Esophagus muscularis mucosa (tissue), 4 donors: ENCODE data around the gene FAAH. TPM values are rescaled to one million over a fixed set of nuclear protein-coding genes. Genes with fewer than 3 reads are reported as not detected.

Experiments used
- DNase-seq: peaks from one replicate; pipeline ENCODE4 v3.0.0-alpha.2; 2017; ENCODE audit errors: extremely low spot score
- H3K27ac ChIP-seq, 4 donors: fragments of 200-600 bp; sonication (generic); replicated peaks in 1 of 4; 1 replicate in 3 of 4; 2 replicates in 1 of 4; pipeline ENCODE4 v1.5.1; 2016 to 2019; ENCODE audit warnings: mild to moderate bottlenecking in 1 of 4
- H3K27me3 ChIP-seq, 4 donors: fragments of 200-600 bp; sonication (generic); one replicate each; pipeline versions ENCODE4 v1.5.1 to v1.6.0; 2016 to 2019
- H3K36me3 ChIP-seq, 4 donors: fragments of 200-600 bp; sonication (generic); one replicate each; pipeline ENCODE4 v1.5.1; 2016 to 2019
- H3K4me1 ChIP-seq, 4 donors: fragments of 200-600 bp; sonication (generic); one replicate each; pipeline ENCODE4 v1.5.1; 2016 to 2019
- H3K4me3 ChIP-seq, 4 donors: fragments of 200-600 bp; sonication (generic); 1 replicate in 2 of 4; 2 replicates in 2 of 4; pipeline ENCODE4 v1.5.1; 2016 to 2019; ENCODE audit warnings: mild to moderate bottlenecking in 4 of 4, moderate library complexity in 1 of 4
- H3K9me3 ChIP-seq, 4 donors: fragments of 200-600 bp; sonication (generic); 1 replicate in 3 of 4; 2 replicates in 1 of 4; pipeline ENCODE4 v1.5.1; 2016 to 2019
- CTCF ChIP-seq, 3 experiments: fragments of 200-600 bp in 2 of 3; fragments of 450-650 bp in 1 of 3; sonication (generic) in 2 of 3; IDR thresholded peaks; one replicate each; pipeline ENCODE4 v1.5.1; 2017 to 2019; ENCODE audit warnings: antibody characterized with exemption in 3 of 3, mild to moderate bottlenecking in 2 of 3, moderate library complexity in 1 of 3
- EP300 ChIP-seq: sonication (generic); formaldehyde crosslinking; IDR thresholded peaks from one replicate; pipeline ENCODE4 v1.6.1; 2017; ENCODE audit warnings: antibody characterized with exemption
- POLR2A ChIP-seq: fragments of 450-650 bp; IDR thresholded peaks from one replicate; pipeline ENCODE4 v1.6.1; 2017; ENCODE audit warnings: antibody characterized with exemption, moderate library complexity, mild to moderate bottlenecking, low read depth
- POLR2AphosphoS5 ChIP-seq, 2 donors: sonication (generic); formaldehyde crosslinking; IDR thresholded peaks; one replicate each; pipeline ENCODE4 v1.6.1; 2017; ENCODE audit warnings: antibody characterized with exemption in 2 of 2
- WGBS: methylation state at CpG from one replicate; pipeline ENCODE4 v1.1.5; 2018; 5-methylcytosine and 5-hydroxymethylcytosine counted together
- intact Hi-C: fragments of 100-400 bp; cut with DNase I; formaldehyde crosslinking; loops from one replicate; pipeline ENCODE4 v1.15.1; 2023
- total RNA-seq, 4 donors: library from RNA; depleted of rRNA; stranded (reverse); fragments of >200 nt; gene quantifications; one replicate each; pipeline versions ENCODE4 v1.1.0 to v1.2.1, GENCODE V29; 2016

Gene FAAH
- total RNA-seq, 4 donors from 2014 or later = 3.7 to 10.6 (median 8.4) TPM

- no peak for DNase-seq
- Histone ChIP-seq H3K36me3 (peaks cover 0 to 7% (median 3%) of the 10 kb centered on the region in 4 donors), H3K4me1 (peaks cover 17 to 32% (median 28%) of the 10 kb centered on the region in 4 donors), H3K27ac (no peak overlapping the region), H3K9me3 (no peaks in the 10 kb centered on the region), H3K4me3 (no peak overlapping the region), H3K27me3 (no peaks in the 10 kb centered on the region)
- intact Hi-C loops = no loop called here
- no peak for TF ChIP-seq EP300
- no peak for TF ChIP-seq CTCF (IDR thresholded peaks at IDR 0.05)
- no peak for TF ChIP-seq POLR2A
- no peak for TF ChIP-seq POLR2AphosphoS5 (IDR thresholded peaks at IDR 0.05)
- 97% methylated on average over 5 of the region's 5 CpGs for WGBS
Measured at GRCh38 chr1:46403916-46404315, 9.8 kb downstream of the FAAH start.

- DNase-seq = no peak
- 94% methylated on average over 6 of the region's 7 CpGs for WGBS
- Histone ChIP-seq H3K27me3 (no peaks in the 10 kb centered on the region), H3K4me3 (no peak overlapping the region), H3K9me3 (no peaks in the 10 kb centered on the region), H3K4me1 (peaks cover 17 to 32% (median 28%) of the 10 kb centered on the region in 4 donors), H3K36me3 (peaks cover 0 to 12% (median 4%) of the 10 kb centered on the region in 4 donors), H3K27ac (no peak overlapping the region)
- no peak for TF ChIP-seq POLR2AphosphoS5 (IDR thresholded peaks at IDR 0.05)
- TF ChIP-seq POLR2A = no peak
- TF ChIP-seq CTCF (IDR thresholded peaks at IDR 0.05) = no peak
- intact Hi-C loops = no loop called here
Measured at GRCh38 chr1:46404482-46405196, 10.5 kb downstream of the FAAH start.

GRCh38 chr1:46405197-46405555 lies 11.1 kb downstream of the FAAH start:
- Histone ChIP-seq H3K4me3 (no peak overlapping the region), H3K9me3 (no peaks in the 10 kb centered on the region), H3K36me3 (peaks cover 0 to 14% (median 5%) of the 10 kb centered on the region in 4 donors), H3K27me3 (no peaks in the 10 kb centered on the region), H3K4me1 (peaks cover 17 to 32% (median 28%) of the 10 kb centered on the region in 4 donors), H3K27ac (no peak overlapping the region)
- intact Hi-C loops = no loop called here
- no peak for TF ChIP-seq CTCF (IDR thresholded peaks at IDR 0.05)
- no peak for TF ChIP-seq POLR2A
- TF ChIP-seq EP300 = no peak
- no peak for TF ChIP-seq POLR2AphosphoS5 (IDR thresholded peaks at IDR 0.05)
- DNase-seq = peak; percentile 91
- WGBS = no CpG with 5 or more reads among the region's 12 CpGs

- H3K27ac ChIP-seq = no peak overlapping the region
- TF ChIP-seq POLR2AphosphoS5 (IDR thresholded peaks at IDR 0.05) = no peak
- TF ChIP-seq CTCF (IDR thresholded peaks at IDR 0.05) = no peak
- no peak for TF ChIP-seq POLR2A
- no peak for TF ChIP-seq EP300
Measured at GRCh38 chr1:46405724-46406123, 11.6 kb downstream of the FAAH start.

More at GRCh38 chr1:46405724-46406123, 11.6 kb downstream of the FAAH start:
- intact Hi-C loops = loop anchor here (2.0 kb wide), 1 partner anchor 127 kb away; no protein-coding TSS in a partner anchor
- H3K36me3 ChIP-seq = peaks cover 0 to 14% (median 6%) of the 10 kb centered on the region in 4 donors
- H3K9me3 ChIP-seq = no peaks in the 10 kb centered on the region
- no peaks in the 10 kb centered on the region for H3K27me3 ChIP-seq
- no peak for DNase-seq
- WGBS = 78% methylated on average over 10 of the region's 17 CpGs
- peak overlapping the region in 1 of 4 donors; percentile 30 for H3K4me3 ChIP-seq
- peaks cover 17 to 32% (median 28%) of the 10 kb centered on the region in 4 donors for H3K4me1 ChIP-seq
